Stimulated activated CD4-positive, alpha-beta T cell treated with anti-CD3 and anti-CD28 coated beads, Interleukin-12 subunit alpha, Interleukin-12 subunit beta, amount 100 ng/mL, for 24 hours (primary cell): ENCODE data around the gene CRLF2.
"Not testable (repeated sequence)": the region's sequence is repeated elsewhere in the genome, so short reads cannot be mapped to it uniquely, and the experiment has no call there.

Source experiments
- DNase-seq, 2 experiments: peaks; one replicate each; pipeline ENCODE4 v3.0.0-alpha.2; 2020; ENCODE audit warnings: low read depth in 2 of 2

Gene CRLF2

DNA sequence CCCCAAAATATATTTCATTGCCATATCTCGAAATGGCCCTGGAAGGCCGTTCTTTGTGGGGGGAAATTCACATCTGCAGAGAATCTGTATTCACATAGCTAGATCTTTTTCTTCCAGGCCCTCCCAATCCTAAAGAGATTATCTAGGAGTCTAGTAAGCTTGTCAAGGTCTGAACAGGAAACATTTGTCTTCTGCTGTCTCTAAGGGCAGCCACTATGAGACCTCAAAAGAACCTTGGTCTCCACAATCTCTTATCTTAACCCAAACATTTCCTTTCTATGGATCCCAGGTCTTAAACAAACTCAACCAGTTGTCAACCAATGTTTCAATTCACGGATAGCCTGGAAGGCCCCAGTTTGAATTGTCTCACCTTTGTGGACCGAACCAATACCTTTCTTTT, 45.0 kb downstream of the CRLF2 start:
- no peak for DNase-seq

DNA sequence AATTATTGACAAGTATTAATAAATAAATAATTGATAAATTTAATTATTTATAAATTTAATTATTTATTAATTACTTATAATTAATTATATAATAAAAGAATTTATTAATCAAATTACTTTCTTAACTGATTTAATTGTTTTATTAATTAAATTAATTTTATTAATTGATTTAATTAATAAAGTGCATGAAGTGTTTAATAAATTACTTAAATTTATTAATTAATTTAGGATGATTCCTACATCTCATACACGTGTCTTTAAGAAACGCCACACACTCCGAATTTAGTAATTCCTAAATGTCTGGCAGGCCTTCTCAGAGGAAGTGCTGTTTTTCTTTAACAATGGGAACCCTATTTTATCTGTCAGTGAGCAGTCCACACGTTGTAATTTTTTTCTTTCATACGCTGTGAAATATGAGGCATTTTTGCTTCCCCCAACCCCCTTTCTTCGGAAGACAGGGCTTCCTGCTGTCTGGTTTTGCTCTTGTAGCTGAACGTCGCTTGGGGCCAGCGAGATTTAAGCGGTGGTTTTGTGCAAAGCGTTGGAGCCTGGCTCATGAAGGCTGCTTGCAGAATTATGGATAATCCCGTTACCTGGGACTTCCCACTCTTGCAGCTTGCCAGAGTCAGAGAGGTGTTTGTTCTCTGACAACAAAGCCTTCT, 46.8 kb downstream of the CRLF2 start:
- no peak for DNase-seq

- no peak for DNase-seq
These were observed 47.8 kb downstream of the CRLF2 start for GRCh38 chrX:1164322-1165288.

DNA sequence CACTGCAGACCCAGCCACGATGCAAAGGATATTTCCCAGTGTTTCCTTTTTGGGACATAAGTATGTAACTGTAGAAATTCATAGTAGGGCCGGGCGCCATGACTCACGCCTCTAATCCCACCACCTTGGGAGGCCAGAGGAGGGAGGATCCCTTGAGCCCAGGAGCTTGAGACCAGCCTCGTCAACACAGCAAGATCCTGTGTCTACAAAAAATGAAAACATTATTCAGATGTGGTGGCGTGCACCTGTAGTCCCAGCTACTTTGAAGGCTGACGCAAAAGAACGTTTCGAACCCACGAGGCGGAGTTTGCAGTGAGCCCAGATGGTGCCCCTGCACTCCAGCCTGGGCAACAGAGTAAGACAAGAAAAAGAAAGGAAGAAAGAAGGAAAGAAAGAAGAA, 49.2 kb downstream of the CRLF2 start:
- DNase-seq: no peak

GRCh38 chrX:1162119-1162916, 50.1 kb downstream of the CRLF2 start:
- DNase-seq: no peak

DNA sequence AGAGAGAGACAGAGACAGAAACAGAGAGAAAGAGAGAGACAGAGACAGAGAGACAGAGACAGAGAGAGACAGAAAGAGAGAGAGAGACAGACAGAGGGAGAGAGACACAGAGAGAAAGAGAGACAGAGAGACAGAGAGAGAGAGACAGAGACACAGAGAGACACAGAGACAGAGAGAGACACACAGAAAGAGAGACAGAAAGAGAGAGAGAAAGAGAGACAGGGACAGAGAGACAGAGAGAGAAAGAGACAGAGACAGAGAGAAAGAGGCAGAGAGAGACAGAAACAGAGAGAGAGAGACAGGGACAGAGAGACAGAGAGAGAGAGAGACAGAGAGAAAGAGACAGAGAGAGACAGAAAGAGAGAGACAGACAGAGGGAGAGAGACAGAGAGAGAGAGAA, 52.9 kb downstream of the CRLF2 start:
- DNase-seq: no peak

- not testable (repeated sequence) for DNase-seq
These were observed 55.6 kb downstream of the CRLF2 start for GRCh38 chrX:1156681-1157455.

DNA sequence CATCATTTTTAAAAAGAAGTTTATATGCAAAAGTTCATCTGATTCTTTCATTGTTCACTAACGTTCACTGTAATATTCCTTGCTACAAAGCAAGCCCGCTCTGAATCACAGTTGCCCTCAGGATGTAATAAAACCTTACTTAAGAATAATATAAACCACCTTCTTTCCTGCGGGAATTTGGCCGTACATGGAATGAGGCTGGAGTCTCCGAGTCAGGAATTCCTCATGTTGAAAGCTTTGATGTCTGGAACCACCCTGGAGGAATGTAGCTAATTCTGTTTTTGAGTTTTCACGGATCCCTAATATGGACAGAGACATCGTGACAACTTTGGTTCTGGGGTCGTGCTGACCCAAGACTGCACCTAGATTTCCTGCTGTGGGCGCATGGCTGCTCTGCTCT, 58.5 kb downstream of the CRLF2 start:
- DNase-seq: no peak

DNA sequence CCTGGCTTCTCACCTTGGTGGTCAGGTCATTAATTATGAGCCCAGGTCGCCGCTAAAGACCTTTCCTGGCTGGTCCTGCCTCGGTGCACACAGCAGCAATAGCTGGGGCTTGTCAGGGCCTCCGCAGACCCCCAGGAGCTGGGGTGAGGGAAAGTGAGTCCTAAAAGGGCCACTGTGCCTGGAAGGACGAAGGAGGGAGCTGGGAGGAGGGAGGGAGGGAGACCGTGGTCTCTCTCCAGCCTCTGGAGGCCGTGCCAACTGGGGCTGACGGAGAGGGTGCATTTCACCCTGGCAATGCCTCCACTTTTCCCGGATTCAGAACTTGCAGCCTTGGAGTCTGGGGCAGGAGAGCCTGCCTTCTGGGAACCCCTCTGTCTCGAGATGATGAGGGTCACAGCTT, 60.4 kb downstream of the CRLF2 start:
- DNase-seq: no peak

DNA sequence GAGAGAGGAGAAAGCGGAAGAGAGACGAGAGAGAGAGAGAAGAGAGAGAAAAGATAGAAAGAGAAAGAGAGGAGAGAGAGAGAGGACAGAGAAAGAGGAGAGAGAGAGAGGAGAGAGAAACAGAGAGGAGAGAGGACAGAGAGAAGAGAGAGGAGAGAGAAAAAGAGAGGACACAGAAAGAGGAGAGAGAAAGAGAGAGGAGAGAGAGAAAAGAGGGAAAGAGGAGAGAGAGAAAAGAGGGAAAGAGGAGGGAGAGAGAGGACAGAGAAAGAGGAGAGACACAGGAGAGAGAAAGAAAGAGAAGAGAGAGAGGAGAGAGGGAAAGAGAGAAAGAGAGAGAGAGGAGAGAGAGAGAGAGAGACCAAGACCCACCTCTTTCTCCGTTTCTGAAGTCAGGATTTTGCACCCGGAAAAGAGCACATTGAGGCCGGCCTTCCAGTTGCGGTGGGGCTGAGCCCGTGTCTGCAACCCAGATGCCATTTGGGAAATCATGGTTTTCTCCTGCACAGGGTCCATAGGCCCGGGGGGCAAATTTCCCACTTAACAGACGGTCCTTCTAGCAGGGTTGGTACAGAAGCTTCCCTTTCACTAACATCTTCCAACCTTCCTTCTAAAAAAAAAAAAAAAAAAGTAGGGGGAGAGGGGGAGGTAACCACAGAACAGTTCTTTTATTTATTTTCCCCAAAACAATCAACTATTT, 60.9 kb downstream of the CRLF2 start:
- no peak for DNase-seq

- no peak for DNase-seq
These were observed 61.7 kb downstream of the CRLF2 start for GRCh38 chrX:1150569-1151347.

GRCh38 chrX:1147611-1148515, 64.6 kb downstream of the CRLF2 start:
- no peak for DNase-seq

DNA sequence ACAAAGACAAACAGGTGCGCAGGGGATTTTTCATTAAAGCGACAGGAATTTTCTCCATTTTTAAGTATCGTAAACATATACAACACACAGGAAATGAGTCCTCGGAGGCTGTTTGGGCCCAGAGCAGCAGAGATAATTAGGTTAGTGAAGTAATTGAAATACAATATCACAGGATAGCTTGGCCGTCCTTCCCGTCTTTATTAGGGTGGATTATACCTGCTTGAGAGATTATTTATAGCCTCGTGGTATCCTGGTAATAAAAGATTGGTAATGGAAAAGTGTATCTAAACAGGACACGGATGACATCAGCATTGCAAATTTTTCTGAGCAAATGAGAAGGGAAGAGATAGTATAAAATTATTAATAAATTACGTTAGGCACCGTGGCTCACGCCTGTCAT, 68.2 kb downstream of the CRLF2 start:
- DNase-seq: no peak
